Lung (tissue), 12 donors: ENCODE results near the gene FUT8. TPM values are rescaled to one million over a fixed set of nuclear protein-coding genes. Genes with fewer than 3 reads are reported as not detected.

Experiments
- ATAC-seq: fragments of 200-7000 bp; cut with Tn5 transposase; one replicate; pipeline ENCODE4 v1.9.1; 2020; ENCODE audit warnings: moderate number of reproducible peaks; ENCODE audit not compliant: insufficient read depth, low FRiP score
- DNase-seq, 3 donors: peaks; one replicate each; pipeline ENCODE4 v3.0.0-alpha.2; 2013 to 2017
- H3K27ac ChIP-seq, 2 donors: one replicate each; pipeline ENCODE4 v1.5.1; 2013; ENCODE audit warnings: mild to moderate bottlenecking in 2 of 2, moderate library complexity in 2 of 2, control low read depth in 1 of 2, inconsistent platforms in 1 of 2, low read depth in 1 of 2, low read length in 1 of 2
- H3K27me3 ChIP-seq, 3 donors: one replicate each; pipeline ENCODE4 v1.5.1; 2013; ENCODE audit warnings: low read length in 2 of 3; ENCODE audit not compliant: control insufficient read depth in 3 of 3, insufficient read depth in 3 of 3
- H3K36me3 ChIP-seq, 4 donors: one replicate each; pipeline ENCODE4 v1.5.1; 2013; ENCODE audit warnings: low read length in 4 of 4, mild to moderate bottlenecking in 1 of 4, moderate library complexity in 1 of 4; ENCODE audit not compliant: control insufficient read depth in 4 of 4, insufficient read depth in 4 of 4
- H3K4me1 ChIP-seq, 5 donors: one replicate each; pipeline ENCODE4 v1.5.1; 2013; ENCODE audit warnings: low read length in 5 of 5, mild to moderate bottlenecking in 2 of 5, moderate library complexity in 1 of 5; ENCODE audit not compliant: control insufficient read depth in 5 of 5, insufficient read depth in 5 of 5
- H3K4me3 ChIP-seq: one replicate; pipeline ENCODE4 v1.5.1; 2013; ENCODE audit warnings: mild to moderate bottlenecking, control low read depth, moderate library complexity
- H3K9ac ChIP-seq, 2 donors: one replicate each; pipeline ENCODE4 v1.5.1; 2013; ENCODE audit warnings: low read length in 2 of 2, control low read depth in 1 of 2; ENCODE audit not compliant: insufficient read depth in 1 of 2
- H3K9me3 ChIP-seq, 4 donors: one replicate each; pipeline ENCODE4 v1.5.1; 2013; ENCODE audit warnings: low read length in 3 of 4, mild to moderate bottlenecking in 1 of 4, moderate library complexity in 1 of 4; ENCODE audit not compliant: control insufficient read depth in 4 of 4, insufficient read depth in 3 of 4
- WGBS, 2 donors: extraction: QIAGEN DNeasy Blood & Tissue Kit; methylation state at CpG; one replicate each; pipeline ENCODE4 v1.1.7; 2013; 5-methylcytosine and 5-hydroxymethylcytosine counted together
- polyA plus RNA-seq, 2 donors: library from polyadenylated mRNA; stranded (reverse); fragments of 200-250 nt; gene quantifications; one replicate each; pipeline ENCODE4 v1.2.1, GENCODE V29; 2013
- total RNA-seq, 2 donors: library from RNA; depleted of rRNA in 1 of 2; stranded (reverse); fragments of >200 nt in 1 of 2; gene quantifications; one replicate each; pipeline ENCODE4 v1.2.1, GENCODE V29; 2014 to 2021
- TF ChIP-seq, protein P1 (sequence below): IDR thresholded peaks from 2 replicates; pipeline ENCODE4 v1.5.1; 2012; ENCODE audit warnings: mild to moderate bottlenecking; ENCODE audit errors: control extremely low read depth, extremely low read depth
- donor health status: control.
- donor health status: control.
- donor health status: Bipolar disorder and iron deficiency.
- donor health status: healthy.
- donor health status: DM: yes; HTN: yes; CAD: no.

Gene FUT8
- total and polyA plus RNA-seq, 4 donors, result 9.9 to 98.5 (median 25.8) TPM

DNA sequence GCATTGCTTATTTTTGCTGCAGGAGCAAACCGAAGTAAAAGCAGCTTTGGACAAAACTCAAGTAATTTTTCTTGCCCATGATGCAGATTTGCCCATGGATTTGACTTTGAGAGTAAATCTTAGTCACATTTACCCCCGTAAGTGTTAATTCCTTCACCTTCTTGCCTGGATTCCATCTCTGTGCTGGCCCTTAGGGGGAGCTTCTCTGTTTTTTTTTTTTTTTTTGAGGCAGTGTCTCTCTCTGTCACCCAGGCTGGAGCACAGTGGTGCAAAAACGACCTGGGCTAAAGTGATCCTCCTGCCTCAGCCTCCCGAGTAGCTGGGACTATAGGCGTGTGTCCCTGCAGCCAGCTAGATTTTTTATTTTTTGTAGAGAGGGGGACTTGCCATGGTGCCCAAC is 210.2 kb downstream of the FUT8 start:
- no peaks in the 10 kb centered on the region for H3K27me3 ChIP-seq
- no peak overlapping the region for H3K9ac ChIP-seq
- H3K27ac ChIP-seq, result no peak overlapping the region
- H3K9me3 ChIP-seq, result no peaks in the 10 kb centered on the region
- ATAC-seq, result no peak
- H3K4me3 ChIP-seq, result no peak overlapping the region
- no peaks in the 10 kb centered on the region for H3K4me1 ChIP-seq
- no peaks in the 10 kb centered on the region for H3K36me3 ChIP-seq
- DNase-seq, result no peak
- TF ChIP-seq, protein P1, sequence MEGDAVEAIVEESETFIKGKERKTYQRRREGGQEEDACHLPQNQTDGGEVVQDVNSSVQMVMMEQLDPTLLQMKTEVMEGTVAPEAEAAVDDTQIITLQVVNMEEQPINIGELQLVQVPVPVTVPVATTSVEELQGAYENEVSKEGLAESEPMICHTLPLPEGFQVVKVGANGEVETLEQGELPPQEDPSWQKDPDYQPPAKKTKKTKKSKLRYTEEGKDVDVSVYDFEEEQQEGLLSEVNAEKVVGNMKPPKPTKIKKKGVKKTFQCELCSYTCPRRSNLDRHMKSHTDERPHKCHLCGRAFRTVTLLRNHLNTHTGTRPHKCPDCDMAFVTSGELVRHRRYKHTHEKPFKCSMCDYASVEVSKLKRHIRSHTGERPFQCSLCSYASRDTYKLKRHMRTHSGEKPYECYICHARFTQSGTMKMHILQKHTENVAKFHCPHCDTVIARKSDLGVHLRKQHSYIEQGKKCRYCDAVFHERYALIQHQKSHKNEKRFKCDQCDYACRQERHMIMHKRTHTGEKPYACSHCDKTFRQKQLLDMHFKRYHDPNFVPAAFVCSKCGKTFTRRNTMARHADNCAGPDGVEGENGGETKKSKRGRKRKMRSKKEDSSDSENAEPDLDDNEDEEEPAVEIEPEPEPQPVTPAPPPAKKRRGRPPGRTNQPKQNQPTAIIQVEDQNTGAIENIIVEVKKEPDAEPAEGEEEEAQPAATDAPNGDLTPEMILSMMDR, result no peak
- 92 to 97% methylated on average over 5 of the region's 5 CpGs for WGBS, 2 donors

DNA sequence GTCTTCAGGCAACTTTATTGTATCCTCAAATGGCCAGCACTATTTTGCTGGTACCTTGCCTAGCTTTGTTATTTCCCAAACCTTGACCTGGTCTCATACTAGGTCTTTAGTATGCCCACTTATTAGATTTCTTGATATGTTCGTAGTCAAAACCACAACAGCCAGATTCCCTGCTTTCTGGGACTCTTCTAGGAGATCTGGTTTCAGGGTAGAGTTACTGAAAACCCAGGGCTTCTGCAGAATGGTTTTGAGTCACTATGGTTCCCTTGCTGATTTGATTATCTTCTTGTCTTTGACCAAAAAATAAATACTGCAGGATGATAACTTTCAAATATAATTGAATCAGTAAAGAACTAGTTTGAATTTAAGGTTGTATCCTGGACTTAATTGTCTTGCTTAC is 211.2 kb downstream of the FUT8 start:
- 94 to 100% methylated on average over 1 of the region's 1 CpG for WGBS, 2 donors

DNA sequence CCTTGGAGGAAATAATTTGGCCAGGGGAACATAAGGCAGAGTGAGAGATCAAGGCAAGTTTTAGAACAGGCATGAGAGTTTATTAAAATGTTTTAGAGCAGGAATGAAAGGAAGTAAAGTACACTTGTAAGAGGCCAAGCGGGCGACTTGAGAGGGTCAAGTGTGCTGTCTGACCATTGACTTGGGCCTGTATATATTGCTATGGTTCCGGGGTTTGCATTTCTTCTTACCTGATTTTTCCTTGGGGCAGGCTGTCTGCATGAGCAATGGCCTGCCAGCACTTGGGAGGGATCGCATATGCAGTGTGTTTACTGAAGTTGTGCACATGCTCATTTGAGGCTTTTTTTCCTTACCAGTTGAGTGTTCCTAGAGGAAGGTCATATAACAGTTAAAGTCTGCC is 214.8 kb downstream of the FUT8 start:
- WGBS, 2 donors, result 68 to 87% methylated on average over 4 of the region's 4 CpGs
- no peaks in the 10 kb centered on the region for H3K27me3 ChIP-seq
- H3K9ac ChIP-seq, result no peak overlapping the region
- DNase-seq, result no peak
- H3K4me3 ChIP-seq, result no peak overlapping the region
- no peaks in the 10 kb centered on the region for H3K4me1 ChIP-seq
- no peak overlapping the region for H3K27ac ChIP-seq
- H3K36me3 ChIP-seq, result peaks cover 0 to 5% (median 0%) of the 10 kb centered on the region in 4 donors
- no peaks in the 10 kb centered on the region for H3K9me3 ChIP-seq
- TF ChIP-seq, protein P1, result no peak
- no peak for ATAC-seq

More for the DNA sequence above, 211.2 kb downstream of the FUT8 start:
- no peak overlapping the region for H3K9ac ChIP-seq
- H3K4me3 ChIP-seq, result no peak overlapping the region
- H3K9me3 ChIP-seq, result no peaks in the 10 kb centered on the region
- no peak for ATAC-seq
- no peaks in the 10 kb centered on the region for H3K36me3 ChIP-seq
- no peaks in the 10 kb centered on the region for H3K4me1 ChIP-seq
- TF ChIP-seq, protein P1, result no peak
- H3K27me3 ChIP-seq, result no peaks in the 10 kb centered on the region
- DNase-seq, result no peak
- H3K27ac ChIP-seq, result no peak overlapping the region

DNA sequence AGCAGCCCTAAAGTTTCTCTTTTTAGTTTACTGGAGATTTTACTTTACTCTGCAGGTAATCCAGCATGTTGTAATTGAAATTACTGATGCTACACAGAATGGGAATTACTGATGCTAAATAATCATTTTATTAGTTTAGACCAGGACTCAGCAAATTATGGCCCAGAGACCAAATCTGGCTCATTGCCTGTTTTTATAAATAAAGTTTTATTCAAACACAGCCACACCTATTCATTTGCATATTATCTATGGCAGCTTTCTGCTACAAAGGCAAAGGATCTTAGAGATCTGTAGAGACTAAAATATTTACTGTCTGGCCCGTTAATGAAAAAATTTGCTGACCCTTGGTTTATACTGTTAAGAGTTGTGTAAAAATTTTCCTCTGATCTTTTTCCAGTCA is 216.1 kb downstream of the FUT8 start:
- Histone ChIP-seq H3K9ac (no peak overlapping the region), H3K4me1 (no peaks in the 10 kb centered on the region), H3K27me3 (no peaks in the 10 kb centered on the region), H3K4me3 (no peak overlapping the region), H3K27ac (no peak overlapping the region), H3K9me3 (no peaks in the 10 kb centered on the region), H3K36me3 (peaks cover 0 to 5% (median 0%) of the 10 kb centered on the region in 4 donors)
- TF ChIP-seq, protein P1, result no peak
- no peak for ATAC-seq
- 71 to 82% methylated on average over 1 of the region's 1 CpG for WGBS, 2 donors
- DNase-seq, result no peak
